Activated naive CD4-positive, alpha-beta T cell (primary cell): Measurements from ENCODE around the gene TRIM73.
"Not testable (repeated sequence)": the region's sequence is repeated elsewhere in the genome, so short reads cannot be mapped to it uniquely, and the experiment has no call there.

ENCODE experiments used
- DNase-seq, 4 experiments: peaks; one replicate each; lab custom pipeline; 2025; lab: John Stamatoyannopoulos, UW

The TRIM73 gene

DNA sequence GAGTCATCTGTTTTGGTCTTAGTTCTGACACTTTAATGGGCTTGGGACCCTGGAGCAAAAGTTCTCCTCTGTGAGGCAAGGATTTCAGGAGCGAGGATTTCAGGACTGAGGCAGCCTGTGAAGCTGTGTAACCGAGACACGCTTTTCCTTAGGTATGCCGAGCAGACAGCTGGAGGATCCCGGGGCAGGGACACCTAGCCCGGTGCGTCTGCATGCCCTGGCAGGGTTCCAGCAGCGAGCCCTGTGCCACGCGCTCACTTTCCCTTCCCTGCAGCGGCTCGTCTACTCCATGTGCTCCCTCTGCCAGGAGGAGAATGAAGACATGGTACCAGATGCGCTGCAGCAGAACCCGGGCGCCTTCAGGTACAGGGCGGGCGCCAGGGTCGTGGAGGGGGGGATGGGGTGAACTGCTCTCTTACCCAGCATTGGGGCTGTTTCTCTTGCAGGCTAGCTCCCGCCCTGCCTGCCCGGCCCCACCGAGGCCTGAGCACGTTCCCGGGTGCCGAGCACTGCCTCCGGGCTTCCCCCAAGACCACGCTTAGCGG is 20.5 kb downstream of the TRIM73 start:
- DNase-seq = not testable (repeated sequence)

DNA sequence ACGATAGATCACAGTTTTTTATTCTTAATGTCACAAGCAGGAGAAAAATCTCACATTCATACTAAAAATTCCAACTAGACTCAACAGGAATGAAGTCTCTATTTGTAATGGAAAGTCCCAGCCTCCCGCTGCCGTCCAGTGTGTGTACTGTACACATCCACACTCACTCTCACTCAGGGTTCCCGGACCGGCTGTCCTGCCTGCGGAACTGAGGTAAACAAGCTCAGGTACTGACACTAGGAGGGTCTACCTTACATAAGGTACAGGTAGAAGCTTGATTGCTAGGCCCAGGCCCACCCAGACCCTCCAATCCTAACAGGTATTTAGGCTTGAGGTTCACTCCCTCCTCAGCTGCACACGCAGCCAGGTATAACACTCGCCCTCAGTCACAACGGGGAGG is 21.4 kb downstream of the TRIM73 start:
- DNase-seq = not testable (repeated sequence)

DNA sequence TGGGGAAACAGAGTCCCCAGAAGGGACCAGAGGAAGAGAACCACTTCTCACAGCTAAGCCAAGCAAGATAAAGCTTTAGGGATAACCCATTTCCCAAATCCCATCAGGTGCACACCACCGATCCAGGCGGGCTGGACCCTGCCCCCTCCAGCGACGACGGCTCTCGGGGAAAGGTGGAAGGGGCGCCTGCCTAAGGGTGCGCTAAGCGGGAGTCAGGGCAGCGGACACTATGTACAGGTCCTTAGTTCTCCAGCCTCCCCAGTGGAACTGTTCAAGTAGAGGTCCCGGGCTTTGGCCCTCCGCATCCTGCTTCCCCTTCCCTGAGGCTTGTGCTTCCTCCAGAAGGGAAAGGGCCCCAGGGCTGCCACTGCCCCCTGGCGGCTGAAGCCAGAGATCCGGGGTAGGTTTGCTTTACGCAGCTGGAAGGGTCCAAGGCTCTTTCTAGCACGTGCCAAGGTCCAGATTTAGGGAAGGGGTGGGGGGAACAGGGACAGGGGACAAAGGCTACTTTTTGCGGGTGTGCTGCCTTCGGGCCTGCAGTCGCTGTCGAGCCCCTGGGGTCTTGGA is 22.9 kb downstream of the TRIM73 start:
- not testable (repeated sequence) for DNase-seq

DNA sequence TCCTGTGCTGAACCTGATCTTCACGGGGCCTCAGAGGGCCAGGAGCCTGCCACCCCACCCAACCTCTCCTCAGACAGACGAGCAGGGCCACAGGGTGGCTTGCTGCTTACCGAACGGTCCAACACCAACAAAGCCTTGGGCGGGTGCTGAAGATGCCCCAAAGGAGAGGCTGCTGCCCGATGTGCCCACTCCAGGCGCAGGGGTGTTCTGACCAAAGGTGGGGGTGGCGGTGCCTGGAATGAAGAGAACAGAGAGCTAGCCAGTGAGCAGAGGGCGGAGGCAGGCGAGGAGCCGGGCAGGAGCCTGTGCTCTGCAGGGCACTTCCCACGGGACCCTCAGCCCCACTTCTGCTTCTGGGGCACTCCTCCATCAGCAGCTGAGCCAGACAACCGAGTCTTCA is 23.8 kb downstream of the TRIM73 start:
- not testable (repeated sequence) for DNase-seq

DNA sequence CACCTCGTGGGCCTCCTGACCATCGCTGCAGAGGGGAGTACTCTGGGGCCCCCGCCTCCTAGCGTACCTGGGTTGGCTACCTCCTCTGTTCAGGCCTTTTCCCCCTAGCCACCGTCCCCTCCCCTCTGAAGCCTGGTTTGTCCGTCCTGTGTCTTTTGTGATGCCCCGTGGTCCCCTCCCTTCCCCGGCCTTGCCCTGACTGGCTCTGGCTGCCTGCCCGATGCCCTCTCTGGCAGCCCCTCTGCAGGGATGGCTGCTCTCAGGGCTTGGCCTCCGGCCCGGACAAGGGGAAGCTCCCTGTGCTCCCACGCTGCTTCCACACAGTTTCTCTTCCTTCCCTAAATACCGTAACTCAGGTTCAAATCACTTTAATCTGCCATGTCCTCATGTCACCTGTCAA is 24.3 kb downstream of the TRIM73 start:
- not testable (repeated sequence) for DNase-seq

DNA sequence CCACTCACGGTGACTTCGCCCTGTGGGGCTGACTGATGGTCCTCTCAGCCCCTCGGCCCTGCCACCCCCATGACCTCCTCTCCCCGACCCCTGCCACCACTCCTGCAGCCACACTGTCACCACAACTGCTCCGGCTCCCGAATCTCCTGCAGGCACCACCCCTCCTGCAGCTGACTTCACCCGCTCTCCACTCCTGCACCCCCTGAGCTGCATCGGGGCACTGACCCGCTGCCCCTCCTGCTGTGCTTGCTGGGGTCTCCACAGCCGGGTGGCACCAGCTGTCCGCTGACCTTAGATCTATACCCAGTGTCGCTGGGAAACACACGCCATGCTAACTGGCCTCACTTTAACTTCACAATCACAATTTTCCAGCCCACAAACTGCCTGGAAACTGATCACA is 24.7 kb downstream of the TRIM73 start:
- not testable (repeated sequence) for DNase-seq

DNA sequence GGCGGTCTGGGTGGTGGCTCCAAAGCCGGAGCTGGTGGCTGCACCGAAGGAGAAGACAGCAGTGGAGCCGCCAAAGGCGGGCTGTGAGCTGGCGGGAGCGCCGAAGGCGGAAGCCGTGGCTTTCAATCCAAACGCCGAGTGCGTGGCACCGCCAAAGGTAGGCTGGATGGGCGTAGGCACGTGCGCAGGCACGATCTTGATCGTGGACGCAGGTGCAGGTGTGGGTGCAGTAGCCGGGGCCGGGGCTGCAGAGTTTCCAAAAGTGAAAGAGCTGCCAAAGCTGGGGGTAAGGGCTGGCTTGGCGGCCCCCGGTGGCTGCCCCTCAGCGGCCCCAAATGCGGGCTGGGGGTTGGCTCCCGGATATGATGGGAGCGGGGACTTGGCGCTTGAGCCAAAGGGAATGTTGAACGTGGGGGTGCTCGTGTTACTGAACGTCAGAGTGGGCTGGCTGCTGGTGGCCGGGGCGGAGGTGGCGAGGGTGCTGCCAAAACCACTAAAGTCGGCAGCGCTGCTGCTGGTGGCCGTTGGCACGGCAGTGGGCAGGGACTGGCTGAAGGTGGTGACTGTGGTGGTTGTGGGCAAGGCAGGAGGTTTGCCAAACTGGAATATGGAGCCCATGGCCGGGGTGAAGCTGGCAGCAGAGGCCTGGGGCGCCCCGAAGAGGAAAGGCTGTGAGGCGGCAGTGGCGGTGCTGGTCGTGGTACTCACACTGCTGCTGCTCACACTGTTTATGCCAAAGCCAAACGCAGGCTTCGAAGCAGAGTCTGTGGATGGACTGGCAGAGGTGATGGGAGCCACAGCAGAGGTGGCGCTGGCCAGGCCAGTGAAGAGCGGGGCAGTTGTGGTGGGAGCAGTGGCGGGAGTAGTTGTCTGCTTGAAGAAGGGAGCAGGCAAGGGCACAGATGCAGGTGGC is 26.6 kb downstream of the TRIM73 start:
- DNase-seq = not testable (repeated sequence)

DNA sequence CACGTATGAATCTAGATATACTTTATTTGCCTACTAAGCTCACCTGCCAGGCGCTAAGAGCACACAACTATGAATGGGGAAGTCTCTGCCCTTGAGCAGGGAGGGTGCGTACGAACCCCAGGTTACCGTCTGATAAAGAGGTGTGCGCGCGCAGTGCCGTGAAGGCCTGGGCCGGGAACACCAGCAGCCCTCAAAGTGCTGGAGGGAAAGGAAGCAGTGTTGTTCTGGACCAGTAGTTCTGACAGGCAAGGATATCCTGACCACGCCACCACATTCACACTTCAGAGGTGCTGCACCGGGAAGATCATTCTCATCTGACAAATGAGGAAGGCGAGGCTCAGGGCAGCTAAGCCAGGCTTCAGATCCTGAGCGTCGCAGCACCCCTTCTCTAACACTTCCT is 28.1 kb downstream of the TRIM73 start:
- DNase-seq = not testable (repeated sequence)

DNA sequence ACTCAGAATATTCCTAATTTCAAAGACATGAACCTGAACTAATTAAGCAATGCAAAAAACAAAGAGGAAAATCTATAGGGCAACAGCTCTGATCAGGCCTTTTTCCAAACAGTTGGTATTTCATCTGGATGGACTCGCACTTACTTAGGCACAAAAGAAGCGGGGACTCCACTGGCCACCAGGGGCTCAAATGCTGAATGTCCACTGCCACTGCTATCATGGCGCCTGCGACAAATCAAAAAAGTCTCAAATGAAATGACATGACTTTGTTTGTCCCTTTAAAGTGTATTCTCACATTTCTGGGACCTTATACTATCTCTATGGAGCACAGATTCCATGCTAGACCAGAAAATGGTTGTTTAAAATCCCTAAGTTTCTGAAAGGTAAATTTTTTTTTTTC is 43.6 kb downstream of the TRIM73 start:
- not testable (repeated sequence) for DNase-seq

DNA sequence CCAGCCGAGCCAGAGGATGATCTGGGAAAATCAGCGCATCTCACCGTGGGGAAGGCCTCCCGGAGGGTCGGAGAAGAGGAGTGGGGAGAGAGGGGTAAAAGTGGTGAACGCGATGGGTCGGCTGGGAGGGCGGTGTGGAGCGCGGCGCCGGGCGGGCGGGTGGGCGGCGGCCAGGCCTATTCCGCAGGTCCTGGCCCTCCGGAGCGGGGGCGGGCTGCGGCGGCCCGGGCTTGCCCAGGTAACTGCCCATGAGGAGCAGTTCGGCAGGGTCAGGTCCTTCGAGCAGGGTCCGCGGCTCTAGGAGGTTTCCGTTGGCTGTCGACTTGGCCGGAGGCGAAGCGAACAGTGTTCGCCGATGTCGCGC is 46.7 kb downstream of the TRIM73 start:
- DNase-seq = not testable (repeated sequence)

DNA sequence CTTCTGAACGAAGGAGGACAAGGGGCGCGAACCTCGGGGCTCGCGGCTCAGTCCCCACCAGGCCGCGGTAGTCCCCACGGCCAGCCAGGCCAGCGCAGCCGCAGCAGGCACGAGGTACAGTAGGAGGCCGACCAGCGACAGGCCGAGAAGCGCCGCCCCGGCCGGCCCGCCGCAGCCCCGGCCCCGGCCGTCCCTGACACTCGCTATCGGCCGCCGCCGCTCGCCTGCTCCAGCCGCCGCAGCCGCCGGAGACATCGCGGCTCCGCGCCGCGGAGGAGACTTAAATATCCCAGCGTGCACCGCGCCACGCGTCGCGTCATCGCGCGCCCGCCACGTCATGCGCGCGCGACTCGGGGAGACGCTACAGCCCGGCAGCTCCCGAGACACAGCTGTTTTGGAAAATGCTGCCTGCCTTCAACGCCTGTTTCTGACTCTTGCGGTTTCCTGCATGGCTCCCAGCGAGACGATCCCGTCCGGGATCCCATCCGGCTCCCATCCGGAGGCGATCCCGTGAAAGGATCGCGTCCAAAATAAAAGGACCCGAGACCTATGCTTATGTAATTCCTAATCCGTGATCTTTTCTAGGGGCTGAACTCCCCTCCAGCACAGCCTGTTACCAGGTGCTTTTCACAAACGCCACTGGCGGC is 47.2 kb downstream of the TRIM73 start:
- DNase-seq = peak in 1 of 4 experiments; percentile 10

DNA sequence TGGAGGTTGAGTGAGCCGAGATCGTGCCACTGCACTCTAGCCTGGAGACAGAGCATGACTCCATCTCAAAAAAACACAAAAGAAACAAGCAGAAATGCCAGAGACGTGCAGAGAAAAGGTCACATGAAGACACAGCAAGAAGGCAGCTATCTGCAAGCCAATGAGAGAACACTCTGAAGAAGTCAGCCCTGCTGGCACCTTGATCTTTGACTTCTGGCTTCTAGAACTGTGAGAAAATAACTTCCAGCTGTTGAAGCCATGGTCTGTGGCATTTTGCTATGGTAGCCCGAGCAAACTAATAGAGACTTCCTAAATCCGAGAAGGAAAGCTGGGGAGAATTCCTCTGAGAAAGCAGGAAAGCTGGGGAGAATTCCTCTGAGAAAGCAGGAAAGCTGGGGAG is 54.5 kb downstream of the TRIM73 start:
- DNase-seq = not testable (repeated sequence)

DNA sequence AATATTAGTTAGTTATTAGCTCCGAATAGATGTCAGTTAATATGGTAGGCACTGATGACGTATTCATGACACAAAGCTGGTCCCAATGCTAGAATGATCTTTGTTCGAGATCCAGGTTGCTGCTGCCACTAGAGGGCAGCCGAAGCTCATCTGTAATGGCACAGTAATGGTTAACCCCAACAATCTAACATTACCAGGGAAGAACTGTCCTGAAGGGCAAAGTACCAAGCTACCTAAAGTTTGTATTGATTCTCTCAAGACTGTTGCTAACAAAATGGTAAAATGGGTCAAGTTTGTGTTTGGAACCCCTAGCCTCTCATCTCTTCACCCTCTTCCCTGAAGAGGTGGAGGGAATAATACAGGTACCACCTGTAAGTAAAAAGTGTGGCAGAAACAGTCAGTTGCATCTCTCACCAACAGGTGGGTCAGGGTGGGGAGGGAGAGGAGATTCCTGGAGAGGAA is 57.1 kb downstream of the TRIM73 start:
- DNase-seq = not testable (repeated sequence)
